ENCODE measurements around the gene LRRC71.

- TF ChIP-seq, protein P1, sequence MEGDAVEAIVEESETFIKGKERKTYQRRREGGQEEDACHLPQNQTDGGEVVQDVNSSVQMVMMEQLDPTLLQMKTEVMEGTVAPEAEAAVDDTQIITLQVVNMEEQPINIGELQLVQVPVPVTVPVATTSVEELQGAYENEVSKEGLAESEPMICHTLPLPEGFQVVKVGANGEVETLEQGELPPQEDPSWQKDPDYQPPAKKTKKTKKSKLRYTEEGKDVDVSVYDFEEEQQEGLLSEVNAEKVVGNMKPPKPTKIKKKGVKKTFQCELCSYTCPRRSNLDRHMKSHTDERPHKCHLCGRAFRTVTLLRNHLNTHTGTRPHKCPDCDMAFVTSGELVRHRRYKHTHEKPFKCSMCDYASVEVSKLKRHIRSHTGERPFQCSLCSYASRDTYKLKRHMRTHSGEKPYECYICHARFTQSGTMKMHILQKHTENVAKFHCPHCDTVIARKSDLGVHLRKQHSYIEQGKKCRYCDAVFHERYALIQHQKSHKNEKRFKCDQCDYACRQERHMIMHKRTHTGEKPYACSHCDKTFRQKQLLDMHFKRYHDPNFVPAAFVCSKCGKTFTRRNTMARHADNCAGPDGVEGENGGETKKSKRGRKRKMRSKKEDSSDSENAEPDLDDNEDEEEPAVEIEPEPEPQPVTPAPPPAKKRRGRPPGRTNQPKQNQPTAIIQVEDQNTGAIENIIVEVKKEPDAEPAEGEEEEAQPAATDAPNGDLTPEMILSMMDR (conservative IDR thresholded peaks at IDR 0.05; ENCODE audit: low read depth in 2 of 2): no peak
- no peak for TF ChIP-seq POLR2AphosphoS5 (IDR thresholded peaks at IDR 0.05; ENCODE audit: low read depth)
- TF ChIP-seq, protein P2, sequence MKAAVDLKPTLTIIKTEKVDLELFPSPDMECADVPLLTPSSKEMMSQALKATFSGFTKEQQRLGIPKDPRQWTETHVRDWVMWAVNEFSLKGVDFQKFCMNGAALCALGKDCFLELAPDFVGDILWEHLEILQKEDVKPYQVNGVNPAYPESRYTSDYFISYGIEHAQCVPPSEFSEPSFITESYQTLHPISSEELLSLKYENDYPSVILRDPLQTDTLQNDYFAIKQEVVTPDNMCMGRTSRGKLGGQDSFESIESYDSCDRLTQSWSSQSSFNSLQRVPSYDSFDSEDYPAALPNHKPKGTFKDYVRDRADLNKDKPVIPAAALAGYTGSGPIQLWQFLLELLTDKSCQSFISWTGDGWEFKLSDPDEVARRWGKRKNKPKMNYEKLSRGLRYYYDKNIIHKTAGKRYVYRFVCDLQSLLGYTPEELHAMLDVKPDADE (IDR thresholded peaks at IDR 0.05): no peak
- TF ChIP-seq REST (IDR thresholded peaks at IDR 0.05; ENCODE audit: unreplicated experiment): no peak
- TF ChIP-seq EZH2phosphoT487 (IDR thresholded peaks at IDR 0.05; ENCODE audit: unreplicated experiment): no peak
- no peak for TF ChIP-seq EZH2 (IDR thresholded peaks at IDR 0.05; ENCODE audit: low read depth, unreplicated experiment)
- no peak for TF ChIP-seq JUNB (IDR thresholded peaks at IDR 0.05; ENCODE audit: unreplicated experiment)
- no peak for TF ChIP-seq STAT1 (IDR thresholded peaks at IDR 0.05; ENCODE audit: unreplicated experiment)
- TF ChIP-seq CREB1 (CRISPR knock-in tag; IDR thresholded peaks at IDR 0.05; ENCODE audit: low read depth): no peak
- no peak for TF ChIP-seq ZNF462 (CRISPR knock-in tag; IDR thresholded peaks at IDR 0.05)
Measured at GRCh38 chr1:156953571-156953970, 33.1 kb downstream of the LRRC71 start.

All from GM23338 (cell line).